ENCODE measurements around the gene CENPF. TPM values are rescaled to one million over a fixed set of nuclear protein-coding genes. Genes with fewer than 3 reads are reported as not detected.
A peak's percentile ranks its signal among the peaks of the same experiment; 100 is the strongest.
"Not testable (repeated sequence)": the region's sequence is repeated elsewhere in the genome, so short reads cannot be mapped to it uniquely, and the experiment has no call there.

The CENPF gene
- total RNA-seq, 1 donor from 2014 or later: 16.9 TPM

GRCh38 chr1:214584805-214585766 is 17.9 kb upstream of the CENPF start:
- DNase-seq (ENCODE audit: low spot score): peak; percentile 70

- DNase-seq (ENCODE audit: low spot score): no peak
These were observed 16.4 kb upstream of the CENPF start for GRCh38 chr1:214586621-214587020.

DNA sequence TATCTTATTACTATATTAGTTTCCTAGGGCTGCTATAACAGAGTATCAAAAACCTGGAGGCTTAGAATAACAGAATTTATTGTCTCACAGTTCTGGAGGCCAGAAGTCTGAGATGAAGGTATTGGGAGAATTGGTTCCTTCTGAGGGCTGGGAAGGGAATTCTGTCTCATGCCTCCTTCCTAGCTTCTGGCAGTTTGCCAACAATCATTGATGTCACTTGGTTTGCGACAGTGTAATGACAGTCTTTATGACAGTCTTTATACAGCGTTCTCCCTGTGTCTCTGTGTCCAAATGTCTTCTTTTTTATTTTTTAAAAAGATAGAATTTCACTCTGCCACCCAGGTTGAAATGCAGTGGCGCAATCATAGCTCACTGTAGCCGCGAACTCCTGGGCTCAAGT is 15.8 kb upstream of the CENPF start:
- DNase-seq (ENCODE audit: low spot score): no peak

- DNase-seq (ENCODE audit: low spot score): no peak
These were observed 13.9 kb upstream of the CENPF start for GRCh38 chr1:214588963-214589597.

DNA sequence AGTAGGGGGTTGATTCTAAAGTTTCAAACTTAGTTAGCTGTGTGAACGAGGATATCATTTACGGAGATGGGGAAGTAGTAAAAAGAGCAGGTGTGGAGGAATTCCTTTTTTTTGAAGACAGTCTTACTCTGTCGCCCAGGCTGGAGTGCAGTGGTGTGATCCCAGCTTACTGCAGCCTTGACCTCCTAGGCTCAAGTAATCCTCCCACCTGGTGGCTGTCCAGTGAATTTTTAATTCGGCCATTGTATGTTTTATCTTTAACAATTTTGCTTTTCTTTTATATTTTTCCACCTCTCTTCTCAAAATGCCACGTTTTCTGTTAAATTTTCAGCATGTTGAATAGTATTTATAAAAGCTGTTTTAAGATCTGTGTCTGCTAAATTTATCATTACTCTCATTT is 12.3 kb upstream of the CENPF start:
- DNase-seq (ENCODE audit: low spot score): no peak

DNA sequence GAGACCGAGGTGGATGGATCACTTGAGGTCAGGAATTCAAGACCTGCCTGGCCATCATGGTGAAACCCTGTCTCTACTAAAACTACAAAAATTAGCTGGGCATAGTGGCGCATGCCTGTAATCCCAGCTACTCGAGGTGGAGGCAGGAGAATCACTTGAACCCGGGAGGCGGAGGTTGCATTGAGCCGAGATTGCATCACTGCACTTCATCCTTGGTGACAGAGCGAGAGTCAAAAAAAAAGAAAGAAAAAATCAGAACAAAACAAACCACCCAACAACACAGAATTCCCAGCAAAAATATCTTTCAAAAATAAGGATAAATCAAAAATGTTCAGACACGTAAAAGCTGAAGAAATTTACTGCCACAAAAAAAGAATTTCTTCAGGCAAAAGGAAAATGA is 11.1 kb upstream of the CENPF start:
- not testable (repeated sequence) for DNase-seq (ENCODE audit: low spot score)

DNA sequence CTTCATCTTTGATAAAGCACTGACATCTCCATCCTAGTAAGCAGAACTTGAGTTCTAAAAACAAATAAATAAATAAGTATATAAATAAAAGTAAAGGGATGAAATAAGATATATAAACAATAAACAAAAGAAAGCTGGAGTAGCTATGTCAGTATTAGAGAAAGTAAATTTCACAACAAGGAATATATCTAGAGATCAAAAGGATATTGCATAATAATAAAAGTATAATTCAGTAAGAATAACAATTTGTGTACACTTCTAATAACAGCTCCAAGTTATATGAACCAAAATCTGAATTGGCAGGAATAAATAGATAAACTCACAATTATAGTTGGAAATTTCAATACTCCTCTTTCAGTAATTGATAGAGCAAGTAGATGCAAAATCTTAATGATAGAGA is 9.8 kb upstream of the CENPF start:
- no peak for DNase-seq (ENCODE audit: low spot score)

GRCh38 chr1:214603819-214604252 is 841 bp downstream of the CENPF start:
- no peak for DNase-seq (ENCODE audit: low spot score)

DNA sequence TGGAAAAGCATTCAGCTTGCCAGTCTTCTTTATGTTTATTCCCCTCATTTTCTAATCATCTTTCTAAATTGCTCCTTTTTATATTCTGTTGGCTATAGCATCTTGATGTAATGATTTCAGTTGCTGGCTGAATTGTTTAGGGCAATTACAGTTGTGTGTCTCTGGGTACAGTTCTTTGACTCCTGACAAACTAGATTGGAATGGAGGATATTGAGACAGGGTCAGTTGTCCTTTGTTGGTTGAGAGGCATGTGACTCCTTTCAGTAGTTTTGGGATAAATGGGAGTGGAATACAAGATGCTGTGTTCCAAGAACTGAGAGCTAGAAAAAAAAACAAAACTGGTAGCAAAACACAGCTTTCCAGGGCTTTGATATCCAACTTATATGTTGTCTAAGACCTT is 1.5 kb downstream of the CENPF start:
- DNase-seq (ENCODE audit: low spot score): no peak

DNA sequence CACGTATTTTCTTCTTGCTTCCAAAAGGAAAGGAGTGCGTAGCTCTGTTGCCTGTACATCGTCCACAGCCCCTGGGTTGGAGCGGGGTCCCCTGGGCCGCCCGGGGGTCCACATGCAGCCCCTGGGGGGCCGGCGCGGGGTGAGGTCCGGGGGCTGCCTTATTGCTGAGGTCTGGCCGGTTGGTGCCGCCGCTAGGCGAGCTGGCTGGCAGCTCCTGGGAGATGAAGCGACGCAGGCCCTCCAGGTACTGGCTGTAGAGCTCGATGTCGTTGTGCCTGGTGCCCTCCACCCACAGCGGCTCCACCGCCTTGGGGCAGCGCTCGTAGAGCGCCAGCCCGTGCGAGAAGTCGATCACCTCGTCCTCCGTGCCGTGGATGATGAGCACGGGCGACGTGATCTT is 2.5 kb downstream of the CENPF start:
- not testable (repeated sequence) for DNase-seq (ENCODE audit: low spot score)

DNA sequence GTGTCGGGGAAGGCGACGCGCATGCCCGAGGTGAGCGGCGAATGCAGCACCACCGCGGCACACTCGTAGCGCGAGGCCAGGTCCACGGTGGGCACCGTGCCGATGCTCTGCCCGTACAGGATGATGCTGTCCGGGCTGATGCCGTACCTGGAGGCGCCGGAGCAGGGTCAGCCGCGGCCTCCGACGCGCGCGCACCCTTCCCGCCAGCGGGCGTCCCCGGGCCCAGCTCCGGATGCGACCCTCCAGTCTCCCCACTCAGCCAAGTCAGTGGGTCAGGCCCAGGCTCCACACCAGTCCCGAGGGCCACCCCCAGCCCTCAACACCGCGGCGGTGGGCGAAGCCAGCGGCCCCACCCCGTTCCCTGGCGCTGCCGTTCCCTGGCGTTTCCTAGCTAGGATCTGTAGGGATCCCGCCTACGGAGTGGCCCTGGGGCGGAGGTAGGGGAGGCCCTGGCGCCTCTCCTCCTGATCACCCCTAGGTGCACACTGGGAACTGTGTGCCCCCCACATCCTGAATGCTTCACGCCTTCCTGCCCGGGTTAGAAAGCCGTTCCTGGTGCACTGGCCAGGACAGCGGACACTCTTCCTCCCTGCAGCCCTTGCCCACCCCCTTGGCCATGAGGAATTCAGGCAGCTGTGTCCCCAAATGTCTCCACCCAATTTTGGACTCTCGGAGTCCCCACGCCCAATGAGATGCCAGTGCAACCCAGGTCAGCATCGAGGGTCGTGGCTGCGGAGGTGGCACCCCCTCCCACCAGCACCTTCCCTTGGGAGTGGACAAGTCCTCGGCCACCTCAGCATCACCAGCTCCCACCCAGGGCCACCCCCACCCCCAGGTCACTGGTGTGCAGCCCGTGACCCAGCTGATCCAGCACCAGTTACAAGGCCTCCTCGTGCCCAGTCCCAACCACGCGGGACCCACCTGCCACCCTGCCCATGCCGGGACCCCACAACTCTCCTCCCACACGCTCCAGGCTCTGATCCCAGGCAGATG is 3.2 kb downstream of the CENPF start:
- DNase-seq (ENCODE audit: low spot score): not testable (repeated sequence)

DNA sequence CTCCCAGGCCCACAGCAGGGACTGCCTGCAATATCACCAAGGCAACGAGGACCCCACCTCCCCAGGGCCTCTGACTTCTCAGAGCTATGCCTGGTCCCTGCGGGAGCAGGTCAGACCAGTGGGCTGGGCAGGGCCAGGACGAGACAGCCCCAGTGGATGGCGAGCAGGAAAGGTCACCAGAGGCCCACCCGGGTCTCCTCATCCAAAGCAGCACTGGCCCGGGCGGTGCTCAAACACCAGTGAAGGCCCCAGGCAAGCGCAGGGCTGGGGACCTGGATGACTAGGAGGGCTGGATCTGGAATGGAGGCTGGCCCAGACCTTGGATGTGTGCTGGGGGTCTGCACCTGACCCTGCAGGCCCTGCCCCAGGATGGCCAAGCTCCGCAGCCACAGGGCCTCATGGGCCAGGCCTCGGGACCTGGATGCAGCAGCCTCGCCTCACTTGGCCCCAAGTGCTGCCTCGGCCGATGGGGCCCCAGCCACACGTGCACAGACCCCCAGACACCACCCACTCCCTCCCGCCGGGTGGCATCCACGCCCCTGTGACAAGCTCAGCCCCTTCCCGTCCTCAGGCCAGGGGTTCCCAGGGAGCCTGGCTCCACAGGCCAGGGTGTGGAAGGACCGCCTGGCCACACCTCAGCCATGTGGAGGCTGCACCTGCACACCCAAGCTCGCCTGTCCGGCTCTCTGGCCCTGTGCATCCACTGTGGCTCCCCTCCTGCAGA is 4.7 kb downstream of the CENPF start:
- not testable (repeated sequence) for DNase-seq (ENCODE audit: low spot score)

- DNase-seq (ENCODE audit: low spot score): not testable (repeated sequence)
These were observed 5.3 kb downstream of the CENPF start for GRCh38 chr1:214608216-214608783.

DNA sequence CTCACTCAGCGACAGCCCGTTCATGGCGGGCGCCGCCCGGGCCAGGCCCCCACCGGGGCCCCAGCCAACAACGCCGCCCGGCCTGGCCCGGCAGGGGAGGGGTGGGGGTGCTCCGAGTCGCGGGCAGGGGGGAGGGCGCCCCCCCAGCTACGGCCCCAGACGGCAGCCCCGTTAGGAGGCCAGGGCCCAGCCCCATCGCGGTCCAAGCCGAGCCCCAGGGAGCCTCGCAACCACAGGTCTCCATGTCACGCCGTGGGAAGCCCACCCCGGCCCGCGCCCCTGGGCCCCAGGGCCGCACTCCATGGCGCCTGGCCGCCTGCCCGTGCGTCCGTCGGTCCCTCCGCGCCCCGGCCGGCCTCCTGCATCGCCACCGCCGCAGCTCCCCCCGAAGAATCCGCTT is 5.8 kb downstream of the CENPF start:
- not testable (repeated sequence) for DNase-seq (ENCODE audit: low spot score)

DNA sequence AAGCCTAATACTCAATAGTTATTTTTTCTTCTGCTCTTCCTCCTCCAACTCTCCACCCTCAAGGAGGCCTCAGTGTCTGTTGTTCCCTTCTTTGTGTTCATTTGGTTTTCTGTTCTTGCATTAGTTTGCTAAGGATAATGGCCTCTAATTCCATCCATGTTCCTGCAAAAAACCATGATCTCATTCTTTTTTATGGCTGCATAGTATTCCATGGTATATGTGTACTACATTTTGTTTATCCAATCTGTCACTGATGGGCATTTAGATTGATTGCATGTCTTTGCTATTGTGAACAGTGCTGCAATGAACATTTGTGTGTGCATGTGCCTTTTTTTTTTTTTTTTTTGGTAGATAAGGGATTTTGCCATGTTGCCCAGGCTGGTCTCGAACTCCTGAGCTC is 6.7 kb downstream of the CENPF start:
- DNase-seq (ENCODE audit: low spot score): no peak

DNA sequence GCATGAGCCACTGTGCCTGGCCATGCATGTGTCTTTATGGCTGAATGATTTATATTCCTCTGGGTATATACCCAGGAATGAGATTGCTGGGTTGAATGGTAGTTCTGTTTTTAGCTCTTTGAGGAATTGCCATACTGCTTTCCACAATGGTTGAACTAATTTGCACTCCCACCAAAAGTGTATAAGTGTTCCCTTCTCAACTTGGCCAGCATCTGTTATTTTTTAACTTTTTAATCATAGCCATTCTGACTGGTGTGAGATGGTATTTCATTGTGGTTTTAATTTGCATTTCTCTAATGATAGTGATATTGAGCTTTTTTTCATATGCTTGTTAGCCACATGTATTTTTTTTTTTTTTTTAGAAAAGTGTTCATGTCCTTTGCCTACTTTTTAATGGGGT is 7.1 kb downstream of the CENPF start:
- not testable (repeated sequence) for DNase-seq (ENCODE audit: low spot score)

- no peak for DNase-seq (ENCODE audit: low spot score)
These were observed 12.1 kb downstream of the CENPF start for GRCh38 chr1:214615109-214615508.

DNA sequence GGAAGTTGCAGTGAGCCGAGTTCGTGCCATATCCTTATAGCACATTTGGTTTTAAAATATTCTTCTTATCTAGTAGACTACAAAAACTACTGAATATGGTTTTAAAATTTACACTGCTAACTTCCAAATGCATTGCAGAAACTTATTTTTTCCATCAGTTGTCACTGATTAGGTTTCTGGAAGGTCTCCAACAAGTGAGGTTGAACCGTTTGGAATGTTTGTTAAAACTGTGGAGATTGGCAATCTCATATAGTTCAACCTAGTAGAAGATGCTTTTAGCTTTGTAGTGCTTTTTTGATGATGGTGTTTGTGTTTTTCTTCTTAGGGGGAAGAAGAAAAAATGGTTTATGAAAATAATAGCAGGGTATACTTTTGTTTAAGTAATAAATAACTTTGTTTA is 12.9 kb downstream of the CENPF start:
- peak; percentile 54 for DNase-seq (ENCODE audit: low spot score)

GRCh38 chr1:214617246-214617645 is 14.3 kb downstream of the CENPF start:
- DNase-seq (ENCODE audit: low spot score): no peak

- no peak for DNase-seq (ENCODE audit: low spot score)
These were observed 14.8 kb downstream of the CENPF start for GRCh38 chr1:214617843-214618242.

GRCh38 chr1:214621236-214621635 is 18.2 kb downstream of the CENPF start:
- no peak for DNase-seq (ENCODE audit: low spot score)
